ENCODE data around the gene LTBP1.
"Not testable (repeated sequence)": the region's sequence is repeated elsewhere in the genome, so short reads cannot be mapped to it uniquely, and the experiment has no call there.

The LTBP1 gene

GRCh38 chr2:33342171-33342570 is 395.4 kb downstream of the LTBP1 start:
- DNase-seq (ENCODE audit: low read depth in 2 of 2): no peak

GRCh38 chr2:33342705-33343104 is 396.0 kb downstream of the LTBP1 start:
- no peak for DNase-seq (ENCODE audit: low read depth in 2 of 2)

- no peak for DNase-seq (ENCODE audit: low read depth in 2 of 2)
Observed at GRCh38 chr2:33343387-33343895, 396.7 kb downstream of the LTBP1 start.

- no peak for DNase-seq (ENCODE audit: low read depth in 2 of 2)
Observed at GRCh38 chr2:33344230-33344629, 397.5 kb downstream of the LTBP1 start.

- DNase-seq (ENCODE audit: low read depth in 2 of 2): no peak
Observed at GRCh38 chr2:33347856-33348255, 401.1 kb downstream of the LTBP1 start.

GRCh38 chr2:33350632-33351031 is 403.9 kb downstream of the LTBP1 start:
- DNase-seq (ENCODE audit: low read depth in 2 of 2): no peak

- no peak for DNase-seq (ENCODE audit: low read depth in 2 of 2)
Observed at GRCh38 chr2:33351781-33352180, 405.0 kb downstream of the LTBP1 start.

- DNase-seq (ENCODE audit: low read depth in 2 of 2): no peak
Observed at GRCh38 chr2:33354981-33355380, 408.2 kb downstream of the LTBP1 start.

- no peak for DNase-seq (ENCODE audit: low read depth in 2 of 2)
Observed at GRCh38 chr2:33358878-33359277, 412.1 kb downstream of the LTBP1 start.

- no peak for DNase-seq (ENCODE audit: low read depth in 2 of 2)
Observed at GRCh38 chr2:33363325-33364298, 416.9 kb downstream of the LTBP1 start.

GRCh38 chr2:33365264-33365970 is 418.7 kb downstream of the LTBP1 start:
- DNase-seq (ENCODE audit: low read depth in 2 of 2): no peak

- DNase-seq (ENCODE audit: low read depth in 2 of 2): no peak
Observed at GRCh38 chr2:33366473-33366872, 419.7 kb downstream of the LTBP1 start.

- DNase-seq (ENCODE audit: low read depth in 2 of 2): not testable (repeated sequence)
Observed at GRCh38 chr2:33368524-33368923, 421.8 kb downstream of the LTBP1 start.

GRCh38 chr2:33369191-33369590 is 422.4 kb downstream of the LTBP1 start:
- no peak for DNase-seq (ENCODE audit: low read depth in 2 of 2)

GRCh38 chr2:33370636-33371265 is 424.0 kb downstream of the LTBP1 start:
- no peak for DNase-seq (ENCODE audit: low read depth in 2 of 2)

GRCh38 chr2:33371304-33372090 is 424.7 kb downstream of the LTBP1 start:
- DNase-seq (ENCODE audit: low read depth in 2 of 2): no peak

GRCh38 chr2:33372940-33373553 is 426.3 kb downstream of the LTBP1 start:
- no peak for DNase-seq (ENCODE audit: low read depth in 2 of 2)

GRCh38 chr2:33373986-33374385 is 427.2 kb downstream of the LTBP1 start:
- DNase-seq (ENCODE audit: low read depth in 2 of 2): no peak

- DNase-seq (ENCODE audit: low read depth in 2 of 2): no peak
Observed at GRCh38 chr2:33375054-33375453, 428.3 kb downstream of the LTBP1 start.

- DNase-seq (ENCODE audit: low read depth in 2 of 2): no peak
Observed at GRCh38 chr2:33377048-33377447, 430.3 kb downstream of the LTBP1 start.

All from stimulated activated CD8-positive, alpha-beta memory T cell treated with anti-CD3 and anti-CD28 coated beads, Interleukin-7, amount 100 ng/mL, for 1 hour (primary cell).